ENCODE measurements around the gene CUTA.
"Not testable (repeated sequence)": the region's sequence is repeated elsewhere in the genome, so short reads cannot be mapped to it uniquely, and the experiment has no call there.

CUTA gene

DNA sequence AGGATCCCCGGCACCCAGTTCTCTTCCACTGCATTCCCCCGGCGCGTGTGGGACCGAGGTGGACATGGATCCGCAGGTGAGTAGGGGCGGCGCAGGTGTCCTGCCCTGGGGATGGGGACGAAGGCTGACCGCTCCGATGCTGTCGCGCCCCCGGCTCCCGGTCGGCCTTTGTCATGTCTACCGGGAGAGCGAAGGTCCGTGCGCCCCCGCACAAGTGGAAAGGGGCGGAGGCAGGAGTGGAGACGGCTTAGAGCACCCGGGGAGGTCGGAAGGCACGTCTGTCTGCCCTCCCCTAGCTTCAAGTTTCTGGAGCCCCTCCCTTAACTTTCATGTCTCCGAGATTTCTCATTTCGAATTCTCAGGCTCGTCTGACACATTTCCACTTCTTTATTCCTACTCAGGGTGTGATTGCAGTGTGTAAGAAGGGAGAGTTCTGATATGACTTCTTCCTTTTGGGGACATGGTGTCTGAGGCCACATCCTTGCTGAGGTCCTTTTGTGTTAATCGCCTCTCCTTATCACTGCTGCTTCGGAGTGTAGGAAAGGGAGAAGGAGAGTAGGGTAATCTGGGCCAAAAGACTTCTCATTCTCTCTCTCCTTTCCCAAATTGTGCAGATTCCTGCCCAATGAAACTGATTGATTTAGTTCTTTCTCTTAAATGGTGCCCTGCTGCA, 25.8 kb downstream of the CUTA start:
- TF ChIP-seq GATA1 (IDR thresholded peaks at IDR 0.05; ENCODE audit: low read depth, low read length) (no peak), POLR2A (IDR thresholded peaks at IDR 0.05; ENCODE audit: low read length) (peak; percentile 55)
- peak; percentile 67 to 77 for DNase-seq

DNA sequence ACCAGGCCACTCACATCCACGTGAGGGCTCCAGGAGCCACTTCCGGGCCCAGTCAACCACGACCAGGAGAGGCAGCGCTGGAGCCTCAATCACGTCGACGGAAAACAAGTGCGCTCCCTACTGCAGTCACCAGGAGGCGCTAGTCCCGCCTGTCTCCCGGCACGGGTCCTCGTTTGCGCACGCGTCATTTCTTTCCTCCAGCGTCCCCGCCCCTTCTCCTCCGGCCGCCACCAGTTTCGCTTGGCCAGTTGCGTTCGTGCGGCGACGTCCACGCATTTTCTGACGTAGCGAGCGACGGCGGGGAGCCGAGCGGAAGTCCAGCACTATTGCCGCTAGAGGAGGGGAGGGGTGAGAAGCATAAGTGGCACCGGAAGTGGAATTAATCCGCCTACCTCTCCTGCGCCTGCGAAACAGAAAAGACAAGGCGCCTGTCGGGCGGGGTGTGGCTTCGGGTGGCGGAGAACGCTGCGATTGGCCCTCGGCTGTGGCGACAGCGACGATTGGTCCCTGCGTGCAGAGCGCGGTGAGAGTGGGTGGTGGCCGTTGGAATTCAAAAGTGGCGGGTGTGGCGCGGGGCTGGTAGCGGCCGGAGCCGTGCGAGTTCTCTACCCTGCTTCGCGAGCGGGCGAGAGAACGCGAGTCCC, 26.5 kb downstream of the CUTA start, which contains the start of gene KIFC1:
Gene KIFC1 (plus strand): TSS at position 546 of the 644 bp plus-strand sequence. CDS start 163 bp downstream, outside the sequence.
- TF ChIP-seq GATA1 (IDR thresholded peaks at IDR 0.05; ENCODE audit: low read depth, low read length): no peak
- peak; percentile 84 for TF ChIP-seq POLR2A (IDR thresholded peaks at IDR 0.05; ENCODE audit: low read length)
- peak; percentile 100 for DNase-seq

DNA sequence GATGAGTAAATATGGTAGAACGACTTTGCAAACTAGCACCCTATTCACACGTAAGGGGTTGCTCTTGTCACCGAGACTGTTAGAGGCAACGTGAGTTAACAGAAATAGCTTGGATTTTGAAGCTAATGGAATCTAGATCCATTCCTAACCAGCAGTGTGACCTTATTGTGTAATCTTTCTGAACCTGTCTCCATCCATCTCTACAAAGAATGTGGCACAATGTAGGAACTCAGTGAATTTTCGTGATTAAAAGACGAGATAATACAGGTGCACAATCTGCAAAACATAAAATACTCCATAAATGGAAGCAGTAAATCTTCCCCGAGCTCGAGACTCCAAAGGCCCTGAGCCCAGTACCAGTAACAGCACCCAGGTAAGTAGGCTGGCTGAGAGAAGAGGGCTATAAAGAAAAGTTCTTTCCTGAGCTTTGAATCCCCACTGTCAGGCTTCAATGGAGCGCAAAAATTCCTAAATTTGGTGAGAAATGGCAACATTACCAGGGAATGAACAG, 27.1 kb downstream of the CUTA start:
- DNase-seq: no peak
- TF ChIP-seq GATA1 (IDR thresholded peaks at IDR 0.05; ENCODE audit: low read depth, low read length) (no peak), POLR2A (IDR thresholded peaks at IDR 0.05; ENCODE audit: low read length) (no peak)

DNA sequence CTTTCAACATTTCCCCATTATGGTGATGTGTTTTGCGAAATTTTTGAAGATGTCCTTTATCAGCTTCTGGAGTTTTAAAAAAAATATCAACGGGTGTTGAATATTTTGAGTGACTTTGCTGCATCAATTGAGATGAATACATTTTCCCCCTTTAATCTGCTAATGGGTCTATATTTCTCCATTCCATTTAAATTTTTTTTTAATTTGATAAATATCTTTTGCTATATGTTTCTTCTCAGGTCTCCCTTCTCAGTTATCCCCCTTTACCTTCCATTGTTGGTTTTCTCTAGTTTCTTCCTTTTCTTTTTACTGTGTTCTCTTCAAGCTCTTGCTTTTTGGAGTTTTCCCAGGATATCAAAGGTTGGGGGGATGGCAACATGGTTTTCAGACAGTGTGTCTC, 27.7 kb downstream of the CUTA start:
- TF ChIP-seq POLR2A (IDR thresholded peaks at IDR 0.05; ENCODE audit: low read length): no peak
- TF ChIP-seq GATA1 (IDR thresholded peaks at IDR 0.05; ENCODE audit: low read depth, low read length): no peak
- no peak for DNase-seq

DNA sequence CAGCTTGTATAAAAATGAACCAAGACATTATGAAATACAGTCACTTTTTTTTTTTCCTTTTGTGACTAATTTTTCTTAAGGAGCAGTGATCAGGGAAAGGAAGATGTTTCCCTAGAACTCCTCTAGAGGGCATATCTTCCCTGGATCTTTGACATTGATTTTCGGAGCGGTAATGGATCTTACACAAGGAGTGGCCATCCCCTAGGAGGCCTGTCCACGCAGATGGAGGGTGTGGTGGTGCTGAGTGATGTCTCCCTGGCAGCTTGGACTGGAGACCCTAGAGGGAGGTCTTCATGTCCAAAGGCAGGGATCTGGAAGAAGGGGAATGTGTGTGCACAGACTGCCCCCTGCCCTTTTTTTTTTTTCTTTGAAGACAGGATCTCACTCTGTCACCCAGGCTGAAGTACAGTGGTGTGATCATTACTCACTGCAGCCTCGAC, 33.3 kb downstream of the CUTA start:
- no peak for TF ChIP-seq POLR2A (IDR thresholded peaks at IDR 0.05; ENCODE audit: low read length)
- TF ChIP-seq GATA1 (IDR thresholded peaks at IDR 0.05; ENCODE audit: low read depth, low read length): no peak
- DNase-seq: no peak

GRCh38 chr6:33383427-33384185, 34.3 kb downstream of the CUTA start:
- TF ChIP-seq GATA1 (IDR thresholded peaks at IDR 0.05; ENCODE audit: low read depth, low read length): no peak
- TF ChIP-seq POLR2A (IDR thresholded peaks at IDR 0.05; ENCODE audit: low read length): no peak
- DNase-seq: no peak

GRCh38 chr6:33380272-33380981, 37.5 kb downstream of the CUTA start:
- peak; percentile 34 to 61 for DNase-seq
- no peak for TF ChIP-seq POLR2A (IDR thresholded peaks at IDR 0.05; ENCODE audit: low read length)
- TF ChIP-seq GATA1 (IDR thresholded peaks at IDR 0.05; ENCODE audit: low read depth, low read length): no peak

DNA sequence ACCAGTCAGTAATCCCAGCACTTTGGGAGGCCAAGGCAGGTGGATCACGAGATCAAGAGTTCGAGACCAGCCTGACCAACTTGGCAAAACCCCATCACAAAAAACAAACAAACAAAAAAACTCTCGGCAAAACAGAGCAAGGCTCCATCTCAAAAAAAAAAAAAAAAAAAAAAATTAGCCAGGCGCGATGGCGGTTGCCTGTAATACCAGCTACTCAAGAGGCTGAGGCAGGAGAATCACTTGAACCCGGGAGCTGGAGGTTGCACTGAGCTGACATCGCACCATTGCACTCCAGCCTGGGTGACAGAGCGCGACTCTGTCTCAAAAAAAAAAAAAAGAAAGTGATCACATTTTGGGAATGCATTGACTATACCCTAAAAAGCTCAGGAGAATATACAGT, 38.7 kb downstream of the CUTA start:
- DNase-seq: not testable (repeated sequence)

GRCh38 chr6:33377171-33377570, 40.7 kb downstream of the CUTA start:
- no peak for DNase-seq
- no peak for TF ChIP-seq POLR2A (IDR thresholded peaks at IDR 0.05; ENCODE audit: low read length)
- TF ChIP-seq GATA1 (IDR thresholded peaks at IDR 0.05; ENCODE audit: low read depth, low read length): no peak

GRCh38 chr6:33375143-33375671, 42.7 kb downstream of the CUTA start:
- no peak for TF ChIP-seq GATA1 (IDR thresholded peaks at IDR 0.05; ENCODE audit: low read depth, low read length)
- no peak for TF ChIP-seq POLR2A (IDR thresholded peaks at IDR 0.05; ENCODE audit: low read length)
- peak in 1 of 2 experiments; percentile 52 for DNase-seq

- TF ChIP-seq GATA1 (IDR thresholded peaks at IDR 0.05; ENCODE audit: low read depth, low read length) (no peak), POLR2A (IDR thresholded peaks at IDR 0.05; ENCODE audit: low read length) (no peak)
- no peak for DNase-seq
Observed at GRCh38 chr6:33373960-33374910, 43.7 kb downstream of the CUTA start.

GRCh38 chr6:33372526-33373123, 45.3 kb downstream of the CUTA start:
- DNase-seq: no peak
- TF ChIP-seq POLR2A (IDR thresholded peaks at IDR 0.05; ENCODE audit: low read length) (no peak), GATA1 (IDR thresholded peaks at IDR 0.05; ENCODE audit: low read depth, low read length) (no peak)

- not testable (repeated sequence) for DNase-seq
Observed at GRCh38 chr6:33371901-33372300, 46.0 kb downstream of the CUTA start.

DNA sequence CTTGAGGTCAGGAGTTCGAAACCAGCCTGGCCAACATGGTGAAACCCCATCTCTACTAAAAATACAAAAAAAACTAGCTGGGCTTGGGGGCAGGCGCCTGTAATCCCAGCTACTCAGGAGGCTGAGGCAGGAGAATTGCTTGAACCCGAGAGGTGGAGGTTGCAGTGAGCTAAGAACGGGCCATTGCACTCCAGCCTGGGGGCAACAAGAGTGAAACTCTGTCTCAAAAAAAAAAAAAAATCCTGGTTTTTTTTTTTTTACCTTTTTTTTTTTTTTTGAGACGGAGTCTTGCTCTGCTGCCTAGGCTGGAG, 50.2 kb downstream of the CUTA start:
- DNase-seq: not testable (repeated sequence)

Measured in erythroblast (primary cell).